Measurements from ENCODE around the gene BMAL1.

- no peak for TF ChIP-seq POLR2AphosphoS5 (IDR thresholded peaks at IDR 0.05; ENCODE audit: insufficient read depth, low read depth, low read length)
- no peak for TF ChIP-seq EZH2 (IDR thresholded peaks at IDR 0.05; ENCODE audit: borderline replicate concordance, low read depth, low read length, severe bottlenecking)
- TF ChIP-seq CTCF (IDR thresholded peaks at IDR 0.05; ENCODE audit: extremely low read depth in 1 of 2, insufficient read depth in 1 of 2, low read depth in 1 of 2, low read length in 2 of 2), result peak; percentile 50 to 58
- TF ChIP-seq POLR2A (IDR thresholded peaks at IDR 0.05; ENCODE audit: low read depth, low read length), result no peak
- TF ChIP-seq GATA2 (IDR thresholded peaks at IDR 0.05; ENCODE audit: insufficient read depth, insufficient read length, low read depth, low read length), result no peak
- no peak for TF ChIP-seq MYC (IDR thresholded peaks at IDR 0.05; ENCODE audit: low read depth, low read length)
- TF ChIP-seq MAX (IDR thresholded peaks at IDR 0.05; ENCODE audit: insufficient read depth, insufficient read length), result no peak
- TF ChIP-seq JUN (IDR thresholded peaks at IDR 0.05; ENCODE audit: borderline replicate concordance, insufficient read depth, insufficient read length, low read depth), result no peak
Measured at GRCh38 chr11:13384908-13385640, 107.5 kb downstream of the BMAL1 start.
